T-cell (primary cell): ENCODE measurements around the gene RRM1. TPM values are rescaled to one million over a fixed set of nuclear protein-coding genes. Genes with fewer than 3 reads are reported as not detected.
"Not testable (repeated sequence)": the region's sequence is repeated elsewhere in the genome, so short reads cannot be mapped to it uniquely, and the experiment has no call there.

ENCODE experiments used
- ATAC-seq, 4 experiments: fragments of 200-7000 bp in 3 of 4; fragments of 150-1000 bp in 1 of 4; cut with Tn5 transposase; replicated peaks in 1 of 4; 1 replicate in 3 of 4; 2 replicates in 1 of 4; pipeline ENCODE4 v1.10.0; 2021; ENCODE audit warnings: moderate library complexity in 3 of 4, mild to moderate bottlenecking in 2 of 4, moderate number of reproducible peaks in 1 of 4
- CTCF ChIA-PET, 2 donors: fragments of 300-600 bp; sonication (Branson Sonifier 250); formaldehyde crosslinking; loops; one replicate each; lab custom pipeline; 2022; ENCODE audit warnings: antibody characterized with exemption in 2 of 2; lab: Charles Lee
- POLR2A ChIA-PET, 2 donors: fragments of 300-600 bp; sonication (Branson Sonifier 250); formaldehyde crosslinking; loops; one replicate each; lab custom pipeline; 2022; ENCODE audit warnings: antibody characterized with exemption in 2 of 2; lab: Charles Lee
- DNase-seq, 35 experiments: peaks; one replicate each; pipeline versions ENCODE4 v3.0.0 to v3.0.0-alpha.2; 2013 to 2023
- H3K27ac ChIP-seq: one replicate; pipeline ENCODE4 v1.5.1; 2013; ENCODE audit warnings: low read length
- H3K27me3 ChIP-seq, 2 experiments: replicated peaks in 1 of 2; 1 replicate in 1 of 2; 2 replicates in 1 of 2; pipeline versions ENCODE4 v1.6.1 to v1.7.0; 2013; ENCODE audit warnings: low read length in 1 of 2, mixed read lengths in 1 of 2; ENCODE audit not compliant: control insufficient read depth in 2 of 2, insufficient read depth in 2 of 2; ENCODE audit errors: extremely low read depth in 1 of 2
- H3K36me3 ChIP-seq, 2 donors: 1 replicate in 1 of 2; 2 replicates in 1 of 2; pipeline versions ENCODE4 v1.6.1 to v1.7.0; 2013; ENCODE audit warnings: low read length in 1 of 2; ENCODE audit not compliant: control insufficient read depth in 2 of 2, insufficient read depth in 1 of 2; ENCODE audit errors: extremely low read depth in 1 of 2
- H3K4me1 ChIP-seq, 2 experiments: 1 replicate in 1 of 2; 2 replicates in 1 of 2; pipeline versions ENCODE4 v1.6.1 to v1.7.0; 2013; ENCODE audit warnings: low read length in 2 of 2, mixed read lengths in 1 of 2; ENCODE audit not compliant: insufficient read depth in 2 of 2, control insufficient read depth in 1 of 2; ENCODE audit errors: extremely low read depth in 1 of 2
- H3K4me3 ChIP-seq, 2 donors: 1 replicate in 1 of 2; 2 replicates in 1 of 2; pipeline versions ENCODE4 v1.5.1 to v1.7.0; 2013; ENCODE audit warnings: mild to moderate bottlenecking in 2 of 2, low read length in 1 of 2, moderate library complexity in 1 of 2; ENCODE audit not compliant: control insufficient read depth in 1 of 2; ENCODE audit errors: extremely low read depth in 1 of 2
- H3K9me3 ChIP-seq: 2 replicates; pipeline ENCODE4 v1.7.0; 2013
- H3K27ac Mint-ChIP-seq, 2 donors: one replicate each; pipeline ENCODE4 v1.8.0; 2020 to 2021; ENCODE audit warnings: mild to moderate bottlenecking in 2 of 2, mixed read lengths in 2 of 2
- H3K27me3 Mint-ChIP-seq, 2 donors: one replicate each; pipeline ENCODE4 v1.8.0; 2021 to 2022; ENCODE audit warnings: mixed read lengths in 2 of 2
- H3K36me3 Mint-ChIP-seq: one replicate; pipeline ENCODE4 v1.8.0; 2021; ENCODE audit warnings: mixed read lengths
- H3K4me1 Mint-ChIP-seq, 3 donors: one replicate each; pipeline ENCODE4 v1.8.0; 2020 to 2022; ENCODE audit warnings: mixed read lengths in 3 of 3, mild to moderate bottlenecking in 1 of 3
- H3K4me3 Mint-ChIP-seq, 3 donors: one replicate each; pipeline ENCODE4 v1.8.0; 2020 to 2022; ENCODE audit warnings: mild to moderate bottlenecking in 3 of 3, mixed read lengths in 3 of 3, moderate library complexity in 3 of 3
- H3K9me3 Mint-ChIP-seq, 3 donors: one replicate each; pipeline ENCODE4 v1.8.0; 2020 to 2022; ENCODE audit warnings: mixed read lengths in 3 of 3
- WGBS: methylation state at CpG from one replicate; pipeline ENCODE4 v1.1.5; 2013; ENCODE audit warnings: missing lambda C conversion rate; ENCODE audit not compliant: insufficient coverage; 5-methylcytosine and 5-hydroxymethylcytosine counted together
- total RNA-seq, 35 experiments: library from RNA in 6 of 35; stranded (reverse) in 6 of 35; fragments of 120-200 nt in 1 of 35; gene quantifications; one replicate each; pipeline versions ENCODE4 v1.2.1 to v1.2.4 and lab custom pipeline; 2013 to 2026

The RRM1 gene
- total RNA-seq: 10 to 100 TPM; 27.4 to 50.8 (median 36.1) TPM
- 38.7 TPM for total RNA-seq (2013)
- total RNA-seq (lab: John Stamatoyannopoulos, UW): 25.4 to 247 (median 56.8) reads per million in 29 experiments

DNA sequence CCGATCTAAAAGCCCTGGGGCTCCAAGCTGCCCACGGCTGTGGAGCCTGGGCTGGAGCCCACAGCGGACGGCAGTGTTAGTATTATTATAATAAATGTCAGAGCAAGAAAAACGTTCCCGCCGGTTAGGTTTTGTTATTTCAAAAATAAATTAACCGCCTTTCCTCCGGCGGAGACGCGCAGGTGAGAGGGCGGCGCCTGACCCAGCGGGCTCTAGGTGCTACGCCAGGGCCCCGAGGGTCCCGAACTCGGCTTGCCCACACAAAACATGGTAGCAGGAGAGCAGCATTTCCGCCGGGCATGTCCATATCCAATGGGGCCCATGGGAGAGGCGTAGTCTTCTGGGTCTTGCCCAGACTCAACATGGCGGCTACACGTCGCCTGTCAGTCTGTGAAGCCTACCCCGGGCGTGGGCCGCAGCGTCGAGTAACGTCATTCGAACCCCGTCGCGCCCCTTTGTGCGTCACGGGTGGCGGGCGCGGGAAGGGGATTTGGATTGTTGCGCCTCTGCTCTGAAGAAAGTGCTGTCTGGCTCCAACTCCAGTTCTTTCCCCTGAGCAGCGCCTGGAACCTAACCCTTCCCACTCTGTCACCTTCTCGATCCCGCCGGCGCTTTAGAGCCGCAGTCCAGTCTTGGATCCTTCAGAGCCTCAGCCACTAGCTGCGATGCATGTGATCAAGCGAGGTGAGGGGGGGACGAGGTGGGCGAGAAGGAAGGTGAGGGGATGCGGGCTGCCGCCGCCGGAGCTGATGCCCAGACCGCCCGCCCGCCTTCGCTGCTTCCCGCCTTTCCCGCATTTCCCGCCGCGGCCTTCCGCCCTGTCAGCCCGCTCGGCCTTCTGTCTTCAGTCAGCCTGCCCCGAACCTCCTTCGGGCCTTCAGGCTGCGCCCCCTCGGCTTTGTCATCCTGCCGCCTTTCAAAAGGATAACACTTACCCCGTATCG is at the start of gene RRM1:
Gene RRM1 (plus strand): TSS at position 452 of the 944 bp plus-strand sequence. CDS start 214 bp downstream, at position 666.
- Mint-ChIP-seq H3K36me3 (peaks cover 18% of the 10 kb centered on the region), H3K9me3 (no peaks in the 10 kb centered on the region), H3K27ac (peak within 1 kb of the TSS; percentile 96 to 97), H3K4me3 (peak within 1 kb of the TSS; percentile 94 to 96 (median 95)), H3K27me3 (no peaks in the 10 kb centered on the region), H3K4me1 (peaks cover 74 to 86% (median 80%) of the 10 kb centered on the region in 3 donors)
- peak; percentile 79 to 96 (median 91) for DNase-seq
- Histone ChIP-seq H3K9me3 (no peaks in the 10 kb centered on the region), H3K27me3 (no peaks in the 10 kb centered on the region), H3K4me3 (peak within 1 kb of the TSS; percentile 69 to 80), H3K27ac (peak within 1 kb of the TSS; percentile 90), H3K4me1 (peaks cover 33 to 67% of the 10 kb centered on the region in 2 experiments), H3K36me3 (no peaks in the 10 kb centered on the region)
- ChIA-PET CTCF (interaction anchor here in 1 of 2 donors (0.7 to 1.5 kb wide), 4 partner anchors 240 to 254 kb away, joined by 3 to 4 read pairs (median 4); partner anchors contain the start of gene RHOG), POLR2A (no interaction called here)
- ATAC-seq: peak; percentile 84 to 92 (median 88)
- WGBS: 0% methylated on average over 59 of the region's 74 CpGs

DNA sequence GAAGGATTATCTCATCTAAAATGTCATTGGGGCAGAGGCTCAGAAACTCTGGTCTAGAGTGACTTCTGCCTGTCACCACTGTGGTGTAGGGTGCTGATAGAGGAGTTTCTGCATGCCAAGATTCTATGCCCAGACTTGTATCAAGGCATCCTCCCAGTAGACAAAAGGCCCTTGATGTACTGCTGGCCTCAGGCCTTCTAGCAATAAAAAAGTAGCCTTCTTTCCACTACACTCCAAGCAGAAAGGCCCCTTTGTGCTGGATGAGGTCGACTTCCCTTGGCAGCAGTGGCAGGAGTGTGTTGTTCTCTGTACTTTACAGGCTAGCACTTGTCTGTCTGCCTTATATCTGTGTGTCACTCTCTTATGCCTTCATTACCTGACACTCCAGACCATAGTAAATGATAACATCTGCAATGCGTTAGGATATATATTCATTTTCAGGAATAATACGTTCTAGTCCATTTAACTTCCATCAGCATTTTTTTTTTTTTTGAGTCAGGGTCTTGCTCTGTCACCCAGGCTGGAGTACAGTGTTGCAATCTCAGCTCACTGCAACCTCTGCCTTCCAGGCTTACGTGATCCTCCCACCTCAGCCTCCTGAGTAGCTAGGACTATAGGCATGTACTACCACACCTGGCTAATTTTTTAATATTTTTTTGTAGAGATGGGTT is 49.5 kb upstream of the RRM1 start:
- no peaks in the 10 kb centered on the region for H3K9me3 Mint-ChIP-seq
- peak overlapping the region; percentile 31 to 46 for H3K27ac Mint-ChIP-seq
- no peaks in the 10 kb centered on the region for H3K27me3 ChIP-seq
- H3K4me1 Mint-ChIP-seq: peaks cover 40 to 49% (median 42%) of the 10 kb centered on the region in 3 donors
- ChIA-PET POLR2A (interaction anchor here in 1 of 2 donors (0.5 kb wide), 1 partner anchor 133 kb away, joined by 5 read pairs; no protein-coding TSS in a partner anchor), CTCF (interaction anchor here (0.6 to 1.8 kb wide), 8 partner anchors 10 to 299 kb away, joined by 3 to 7 read pairs (median 4); no protein-coding TSS in a partner anchor)
- ATAC-seq: peak in 2 of 4 experiments; percentile 19 to 30
- no peaks in the 10 kb centered on the region for H3K27me3 Mint-ChIP-seq
- H3K27ac ChIP-seq: no peak overlapping the region
- H3K36me3 ChIP-seq: peaks cover 2 to 6% of the 10 kb centered on the region in 2 donors
- no peak overlapping the region for H3K4me3 Mint-ChIP-seq
- no CpG with 5 or more reads among the region's 4 CpGs for WGBS
- no peak for DNase-seq
- H3K4me1 ChIP-seq: no peaks in the 10 kb centered on the region
- H3K36me3 Mint-ChIP-seq: peaks cover 14% of the 10 kb centered on the region
- H3K9me3 ChIP-seq: no peaks in the 10 kb centered on the region
- H3K4me3 ChIP-seq: no peak overlapping the region

DNA sequence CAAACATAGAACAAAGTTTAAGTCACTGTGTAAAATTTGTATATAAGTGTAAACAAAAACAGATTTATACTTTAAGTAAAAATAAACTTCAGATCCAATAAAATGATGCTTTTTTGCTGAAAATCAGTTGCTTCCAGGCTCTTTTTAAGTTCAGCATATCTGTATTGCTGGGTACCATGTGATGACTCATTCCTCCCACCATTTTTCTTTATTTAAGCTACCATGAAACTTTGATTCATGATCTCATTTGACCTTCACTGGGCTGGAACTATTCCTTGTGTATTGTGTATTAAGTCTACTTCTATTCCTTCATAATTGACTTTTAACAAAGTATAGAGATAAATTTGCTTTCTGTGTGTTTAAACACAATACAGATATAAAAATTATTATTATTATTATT is 46.3 kb upstream of the RRM1 start:
- Histone ChIP-seq H3K27ac (no peak overlapping the region), H3K27me3 (no peaks in the 10 kb centered on the region), H3K9me3 (no peaks in the 10 kb centered on the region), H3K36me3 (peaks cover 0 to 10% of the 10 kb centered on the region in 2 donors), H3K4me1 (no peaks in the 10 kb centered on the region), H3K4me3 (no peak overlapping the region)
- DNase-seq (no peak), ATAC-seq (no peak)
- H3K4me1 Mint-ChIP-seq: peaks cover 20 to 23% (median 21%) of the 10 kb centered on the region in 3 donors
- H3K9me3 Mint-ChIP-seq: no peaks in the 10 kb centered on the region
- H3K36me3 Mint-ChIP-seq: peaks cover 28% of the 10 kb centered on the region
- no peak overlapping the region for H3K27ac Mint-ChIP-seq
- POLR2A ChIA-PET: no interaction called here
- no peak overlapping the region for H3K4me3 Mint-ChIP-seq
- H3K27me3 Mint-ChIP-seq: no peaks in the 10 kb centered on the region
- CTCF ChIA-PET: interaction anchor here in 1 of 2 donors (0.7 kb wide), 1 partner anchor 230 kb away, joined by 3 read pairs; no protein-coding TSS in a partner anchor

DNA sequence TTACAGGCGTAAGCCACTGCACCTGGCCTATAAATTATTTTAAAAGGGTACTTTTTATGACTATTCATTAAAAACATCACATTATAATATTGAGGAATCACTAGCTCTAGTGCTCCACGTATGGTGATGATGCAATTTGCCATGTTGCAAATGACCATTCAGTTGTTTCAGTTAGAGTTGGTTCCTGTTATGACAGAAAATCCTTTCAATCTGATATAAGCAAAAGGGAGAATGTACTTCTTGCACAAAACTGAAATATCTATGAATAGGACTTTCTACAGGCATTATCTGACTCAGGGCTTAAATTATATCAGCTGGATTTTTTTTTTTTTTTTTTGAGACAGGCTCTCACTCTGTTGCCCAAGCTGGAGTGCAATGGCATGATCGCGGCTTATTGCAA is 45.6 kb upstream of the RRM1 start:
- WGBS: no CpG with 5 or more reads among the region's 4 CpGs
- ATAC-seq (no peak), DNase-seq (no peak)
- no peaks in the 10 kb centered on the region for H3K9me3 ChIP-seq
- ChIA-PET POLR2A (no interaction called here), CTCF (interaction anchor here in 1 of 2 donors (0.6 to 1.4 kb wide), 2 partner anchors 15 to 17 kb away, joined by 3 to 4 read pairs; no protein-coding TSS in a partner anchor)
- Mint-ChIP-seq H3K9me3 (no peaks in the 10 kb centered on the region), H3K36me3 (peaks cover 28% of the 10 kb centered on the region), H3K27me3 (no peaks in the 10 kb centered on the region), H3K4me1 (peaks cover 17 to 19% (median 18%) of the 10 kb centered on the region in 3 donors), H3K27ac (no peak overlapping the region), H3K4me3 (no peak overlapping the region)
- H3K36me3 ChIP-seq: peaks cover 0 to 10% of the 10 kb centered on the region in 2 donors
- no peak overlapping the region for H3K4me3 ChIP-seq
- H3K27ac ChIP-seq: no peak overlapping the region
- H3K4me1 ChIP-seq: no peaks in the 10 kb centered on the region
- no peaks in the 10 kb centered on the region for H3K27me3 ChIP-seq

DNA sequence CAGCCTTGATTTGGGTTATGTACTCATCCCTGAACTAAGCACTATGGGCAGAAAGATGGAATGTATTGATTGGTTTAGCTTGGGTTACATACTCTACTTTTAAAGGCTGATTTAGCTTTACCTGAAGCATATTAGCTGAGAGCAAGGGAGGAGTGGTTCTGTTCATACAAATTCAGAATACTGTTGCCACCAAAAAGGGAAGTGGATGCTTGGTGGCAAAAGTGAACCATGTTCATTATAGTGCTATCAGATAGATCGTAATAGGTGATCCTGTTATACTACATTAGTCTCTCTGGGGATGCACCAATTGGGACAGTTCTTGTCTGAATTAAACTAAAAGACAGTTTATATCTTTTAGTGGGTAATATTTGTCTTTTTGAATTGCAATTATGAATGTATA is 44.5 kb upstream of the RRM1 start:
- ATAC-seq (no peak), DNase-seq (no peak)
- no peaks in the 10 kb centered on the region for H3K27me3 ChIP-seq
- peaks cover 35% of the 10 kb centered on the region for H3K36me3 Mint-ChIP-seq
- H3K4me1 ChIP-seq: no peaks in the 10 kb centered on the region
- H3K9me3 ChIP-seq: no peaks in the 10 kb centered on the region
- no CpG with 5 or more reads among the region's 1 CpG for WGBS
- ChIA-PET POLR2A (interaction anchor here in 1 of 2 donors (1.1 kb wide), 1 partner anchor 15 kb away, joined by 3 read pairs; no protein-coding TSS in a partner anchor), CTCF (interaction anchor here in 1 of 2 donors (1.4 kb wide), 1 partner anchor 16 kb away, joined by 4 read pairs; no protein-coding TSS in a partner anchor)
- H3K27ac ChIP-seq: no peak overlapping the region
- no peak overlapping the region for H3K4me3 ChIP-seq
- no peak overlapping the region for H3K27ac Mint-ChIP-seq
- no peak overlapping the region for H3K4me3 Mint-ChIP-seq
- peaks cover 0 to 15% of the 10 kb centered on the region in 2 donors for H3K36me3 ChIP-seq
- H3K9me3 Mint-ChIP-seq: no peaks in the 10 kb centered on the region
- no peaks in the 10 kb centered on the region for H3K27me3 Mint-ChIP-seq
- peaks cover 10 to 16% (median 14%) of the 10 kb centered on the region in 3 donors for H3K4me1 Mint-ChIP-seq

DNA sequence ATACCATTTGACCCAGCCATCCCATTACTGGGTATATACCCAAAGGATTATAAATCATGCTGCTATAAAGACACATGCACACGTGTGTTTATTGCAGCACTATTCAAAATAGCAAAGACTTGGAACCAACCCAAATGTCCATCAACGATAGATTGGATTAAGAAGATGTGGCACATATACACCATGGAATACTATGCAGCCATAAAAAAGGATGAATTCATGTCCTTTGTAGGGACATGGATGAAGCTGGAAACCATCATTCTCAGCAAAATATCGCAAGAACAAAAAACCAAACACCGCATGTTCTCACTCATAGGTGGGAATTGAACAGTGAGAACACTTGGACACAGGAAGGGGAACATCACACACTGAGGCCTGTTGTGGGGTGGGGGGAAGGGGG is 41.4 kb upstream of the RRM1 start:
- POLR2A ChIA-PET, H3K27ac ChIP-seq, DNase-seq, H3K4me3 Mint-ChIP-seq, H3K27me3 ChIP-seq, H3K9me3 ChIP-seq, CTCF ChIA-PET, H3K27me3 Mint-ChIP-seq, H3K4me1 ChIP-seq, H3K9me3 Mint-ChIP-seq, ATAC-seq, H3K4me3 ChIP-seq: not testable (repeated sequence)
- peaks cover 49% of the 10 kb centered on the region for H3K36me3 Mint-ChIP-seq
- no CpG with 5 or more reads among the region's 4 CpGs for WGBS
- H3K36me3 ChIP-seq: peaks cover 0 to 30% of the 10 kb centered on the region in 2 donors
- H3K27ac Mint-ChIP-seq: peak overlapping the region in 1 of 2 donors; percentile 44
- H3K4me1 Mint-ChIP-seq: peaks cover 25 to 33% (median 30%) of the 10 kb centered on the region in 3 donors
